NT2/D1 (cell line): ENCODE measurements around the gene OTOS.

Source experiments
- SUZ12 ChIP-seq: IDR thresholded peaks from 2 replicates; pipeline ENCODE4 v1.6.1; 2011; ENCODE audit not compliant: insufficient read length, insufficient read depth; ENCODE audit errors: extremely low read depth
- YY1 ChIP-seq: IDR thresholded peaks from 2 replicates; pipeline ENCODE4 v1.6.1; 2011; ENCODE audit not compliant: insufficient read length, insufficient read depth
- ZNF274 ChIP-seq: IDR thresholded peaks from 2 replicates; pipeline ENCODE4 v1.6.1; 2011; ENCODE audit warnings: mild to moderate bottlenecking, low read depth, low read length

DNA sequence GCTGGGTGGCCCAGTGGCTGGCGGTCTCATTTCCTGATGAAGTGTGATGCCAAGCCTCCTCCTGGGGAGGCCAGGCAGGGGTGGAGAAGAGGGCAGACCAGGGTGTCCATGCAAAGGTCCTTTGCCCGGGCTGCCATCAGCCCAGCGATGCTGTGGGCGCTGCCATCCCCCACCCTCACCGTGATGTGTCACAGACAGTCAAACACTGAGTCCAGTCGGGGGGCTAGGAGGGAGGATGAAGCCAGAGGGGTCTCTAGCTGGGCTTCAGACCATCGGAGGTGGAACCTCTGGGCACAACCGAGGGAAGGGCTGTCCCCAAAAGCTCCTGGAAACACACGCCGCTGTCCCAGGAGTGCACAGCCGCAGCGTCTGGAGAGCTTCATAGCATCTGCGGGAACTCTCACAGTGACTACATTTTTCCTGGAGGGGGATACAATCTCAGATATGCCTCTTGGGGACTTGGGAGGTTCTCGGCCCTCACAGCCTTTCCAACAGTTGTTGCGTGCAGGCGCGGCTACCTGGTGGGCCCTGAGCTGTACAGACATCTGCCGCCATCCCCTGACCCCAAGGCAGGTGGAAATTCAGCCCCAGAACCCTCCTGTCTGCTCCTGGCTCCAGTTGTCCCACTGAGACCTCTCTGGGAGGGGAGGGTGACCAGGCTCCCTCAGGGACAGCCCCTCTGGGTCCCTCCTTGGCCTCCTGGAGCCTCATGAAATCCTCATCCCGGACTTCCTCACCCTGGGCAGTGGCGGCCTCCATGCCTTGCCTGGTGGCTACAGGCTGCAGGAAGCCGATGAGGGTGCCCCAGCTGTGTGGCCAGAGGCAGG, 26.5 kb upstream of the OTOS start:
- TF ChIP-seq ZNF274 = no peak
- TF ChIP-seq YY1 = no peak
- no peak for TF ChIP-seq SUZ12
